Right kidney (tissue), 9 donors: Measurements from ENCODE around the gene ACVR1B.

Source experiments
- DNase-seq: peaks from one replicate; pipeline ENCODE4 v3.0.0-alpha.2; 2016
- long read RNA-seq, 8 donors: transcript quantifications; one replicate each; lab custom pipeline, GENCODE V29; 2026

The ACVR1B gene
- long read RNA-seq, donor 1, full-length matches to known transcripts: 13 of 47 reads
- long read RNA-seq, donor 1, partial matches to known transcripts: 34 of 47 reads
- long read RNA-seq, donor 1, other reads (novel, unspliced or antisense): 0 of 47 reads
- long read RNA-seq, donor 2, full-length matches to known transcripts: 10 of 10 reads
- long read RNA-seq, donor 2, partial matches to known transcripts: 0 of 10 reads
- long read RNA-seq, donor 2, other reads (novel, unspliced or antisense): 0 of 10 reads
- long read RNA-seq, donor 3, full-length matches to known transcripts: 8 of 8 reads
- long read RNA-seq, donor 3, partial matches to known transcripts: 0 of 8 reads
- long read RNA-seq, donor 3, other reads (novel, unspliced or antisense): 0 of 8 reads
- long read RNA-seq, donor 4, full-length matches to known transcripts: 7 of 7 reads
- long read RNA-seq, donor 4, partial matches to known transcripts: 0 of 7 reads
- long read RNA-seq, donor 4, other reads (novel, unspliced or antisense): 0 of 7 reads
- long read RNA-seq, donor 5, full-length matches to known transcripts: 22 of 22 reads
- long read RNA-seq, donor 5, partial matches to known transcripts: 0 of 22 reads
- long read RNA-seq, donor 5, other reads (novel, unspliced or antisense): 0 of 22 reads
- long read RNA-seq, donor 6, full-length matches to known transcripts: 17 of 17 reads
- long read RNA-seq, donor 6, partial matches to known transcripts: 0 of 17 reads
- long read RNA-seq, donor 6, other reads (novel, unspliced or antisense): 0 of 17 reads
- long read RNA-seq, donor 7, full-length matches to known transcripts: 12 of 12 reads
- long read RNA-seq, donor 7, partial matches to known transcripts: 0 of 12 reads
- long read RNA-seq, donor 7, other reads (novel, unspliced or antisense): 0 of 12 reads
- long read RNA-seq, donor 8, full-length matches to known transcripts: 13 of 13 reads
- long read RNA-seq, donor 8, partial matches to known transcripts: 0 of 13 reads
- long read RNA-seq, donor 8, other reads (novel, unspliced or antisense): 0 of 13 reads

DNA sequence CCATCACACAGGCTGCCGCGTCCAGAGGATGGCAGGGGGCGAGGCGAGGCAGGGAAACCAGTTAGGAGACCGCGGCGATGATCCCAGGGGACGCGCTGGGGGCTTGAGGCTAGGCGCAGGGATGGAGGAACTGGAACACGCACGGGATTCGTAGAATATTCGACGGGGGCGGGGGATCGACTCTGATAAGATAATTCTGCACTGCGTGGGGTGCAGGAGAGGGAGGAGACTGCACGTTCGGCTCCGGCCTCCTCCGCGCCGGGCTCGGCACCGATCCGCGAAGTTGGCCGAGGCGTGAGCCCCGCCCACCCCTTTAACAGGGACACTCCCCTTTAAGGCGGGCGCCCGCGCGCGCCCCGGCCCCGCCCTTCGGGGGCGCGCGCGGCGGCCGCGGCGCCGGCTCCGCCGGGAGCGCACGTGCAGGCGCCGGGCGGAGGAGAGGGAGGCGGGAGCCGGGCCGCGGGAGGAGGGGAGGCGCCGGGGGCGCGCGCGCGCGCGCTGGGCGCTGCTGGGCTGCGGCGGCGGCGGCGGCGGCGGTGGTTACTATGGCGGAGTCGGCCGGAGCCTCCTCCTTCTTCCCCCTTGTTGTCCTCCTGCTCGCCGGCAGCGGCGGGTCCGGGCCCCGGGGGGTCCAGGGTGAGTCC, at the start of gene ACVR1B:
Gene ACVR1B, plus strand, starts transcription at position 501 of the 644 bp plus-strand sequence. Its CDS starts 45 bp downstream, at position 546.
- peak; percentile 92 for DNase-seq

DNA sequence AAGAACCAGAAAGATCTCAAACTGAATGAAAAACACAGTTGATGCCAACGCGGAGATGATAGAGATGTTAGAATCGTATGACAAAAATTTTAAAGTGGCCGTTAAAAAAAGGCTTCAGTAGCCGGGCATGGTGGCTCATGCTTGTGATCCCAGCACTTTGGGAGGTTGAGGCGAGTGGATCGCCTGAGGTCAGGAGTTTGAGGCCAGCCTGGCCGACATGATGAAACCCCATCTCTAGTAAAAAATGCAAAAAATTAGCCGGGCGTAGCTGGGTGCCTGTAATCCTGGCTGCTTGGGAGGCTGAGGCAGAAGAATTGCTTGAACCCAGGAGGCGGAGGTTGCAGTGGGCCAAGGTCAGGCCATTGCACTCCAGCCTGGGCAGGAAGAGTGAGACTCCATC, 49.6 kb upstream of the ACVR1B start:
- DNase-seq: no peak

DNA sequence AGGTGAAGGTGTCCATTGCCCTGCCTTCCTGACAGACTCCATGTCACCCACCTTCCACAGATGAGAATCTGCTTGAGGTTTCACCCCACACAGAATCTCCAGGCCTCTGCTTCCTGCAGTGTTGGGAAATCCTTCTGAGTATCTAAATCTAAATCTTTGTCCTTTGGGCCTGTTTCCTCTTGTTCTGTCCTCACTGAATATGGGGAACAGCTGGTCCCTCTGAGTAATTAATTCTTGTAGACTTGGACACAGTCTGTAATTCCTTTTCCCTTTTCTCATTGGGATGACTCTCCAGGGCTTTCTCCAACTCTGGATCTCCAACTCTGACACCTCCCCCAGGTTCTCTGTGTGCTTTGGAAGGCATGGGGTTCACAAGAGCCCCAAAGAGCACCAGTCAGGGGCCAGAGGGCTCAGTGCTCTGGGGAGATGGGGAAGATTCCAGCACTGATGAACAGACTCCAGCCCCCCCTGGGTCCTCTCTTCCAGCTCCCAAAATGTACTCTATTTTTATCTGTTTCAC, 46.5 kb upstream of the ACVR1B start:
- DNase-seq: no peak

DNA sequence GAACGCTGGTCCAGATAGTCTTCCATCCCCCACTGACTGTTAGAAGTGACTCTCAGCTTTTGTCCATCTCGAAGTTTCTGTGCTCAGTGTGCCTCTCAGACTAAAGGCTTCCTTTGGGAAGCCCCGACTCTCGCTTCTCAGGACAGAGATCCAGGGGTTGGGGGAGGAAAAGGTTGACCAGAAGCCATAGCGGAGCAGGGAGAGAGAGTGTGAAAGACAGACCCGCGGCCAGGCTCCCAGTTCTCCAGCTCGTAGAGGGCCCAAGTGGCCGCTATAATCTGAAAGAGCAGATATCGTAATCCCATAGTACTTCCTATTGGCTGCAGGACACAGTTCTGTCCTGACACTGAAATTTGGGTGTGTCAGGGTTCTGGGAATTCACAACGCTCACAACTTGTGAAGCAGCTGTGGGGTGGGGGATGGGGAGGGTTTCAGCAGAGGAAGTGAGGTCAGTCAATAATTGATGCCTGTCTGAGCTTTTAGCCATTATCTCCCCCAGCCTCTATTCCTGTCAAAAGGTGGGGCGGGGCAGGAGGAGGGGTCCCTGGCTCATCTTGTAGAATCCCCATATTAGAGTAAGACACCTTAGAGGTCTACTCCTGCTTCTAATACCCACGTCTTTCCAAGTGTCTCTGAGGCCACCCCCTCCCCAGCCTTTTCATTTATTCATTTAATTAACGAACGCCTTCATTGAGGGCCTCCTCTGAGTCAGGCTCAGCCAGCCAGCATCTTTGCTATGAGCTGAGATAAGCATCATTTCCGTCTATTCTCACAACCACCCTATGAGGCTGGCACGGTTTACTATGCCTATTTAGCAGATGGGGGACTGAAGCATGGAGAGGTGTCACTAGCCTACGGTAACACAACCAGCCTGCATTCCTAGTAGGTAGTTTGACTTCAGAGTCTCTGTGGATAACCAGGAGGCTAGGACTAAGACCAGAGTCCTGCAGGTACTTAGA, 45.7 kb upstream of the ACVR1B start:
- DNase-seq: no peak

DNA sequence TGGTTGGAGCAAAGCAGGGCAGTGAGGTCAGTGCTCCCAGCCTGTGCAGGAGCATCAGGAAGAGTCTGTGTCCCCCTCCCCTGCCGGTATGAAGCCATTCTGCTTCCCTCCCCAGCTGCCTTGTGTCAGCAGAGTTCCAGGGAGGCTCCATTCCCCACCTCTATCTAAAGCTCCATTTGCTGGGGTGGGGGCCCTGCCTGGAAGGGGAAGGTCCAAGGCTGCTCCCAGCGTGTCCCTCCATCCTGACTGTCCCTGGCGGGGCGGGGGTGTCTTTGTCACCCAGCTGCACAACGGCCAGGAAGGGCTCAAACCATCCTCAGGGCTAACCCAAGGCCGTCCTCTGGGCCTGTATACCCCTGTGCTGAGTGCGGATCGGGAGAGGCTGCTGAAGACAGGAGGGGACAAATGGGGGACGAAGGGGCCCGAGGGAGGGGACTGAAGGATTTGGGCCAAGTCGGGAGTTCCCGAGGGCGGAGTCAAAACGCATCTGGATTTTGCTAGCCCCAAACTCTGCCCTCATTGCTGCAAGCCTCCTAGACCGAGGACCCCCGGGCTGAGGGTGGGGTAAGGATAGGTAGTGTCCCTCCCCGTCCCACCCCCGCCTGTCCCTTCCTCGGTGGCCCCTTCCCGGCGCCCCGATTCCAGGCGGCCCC, 44.9 kb upstream of the ACVR1B start:
- DNase-seq: no peak

DNA sequence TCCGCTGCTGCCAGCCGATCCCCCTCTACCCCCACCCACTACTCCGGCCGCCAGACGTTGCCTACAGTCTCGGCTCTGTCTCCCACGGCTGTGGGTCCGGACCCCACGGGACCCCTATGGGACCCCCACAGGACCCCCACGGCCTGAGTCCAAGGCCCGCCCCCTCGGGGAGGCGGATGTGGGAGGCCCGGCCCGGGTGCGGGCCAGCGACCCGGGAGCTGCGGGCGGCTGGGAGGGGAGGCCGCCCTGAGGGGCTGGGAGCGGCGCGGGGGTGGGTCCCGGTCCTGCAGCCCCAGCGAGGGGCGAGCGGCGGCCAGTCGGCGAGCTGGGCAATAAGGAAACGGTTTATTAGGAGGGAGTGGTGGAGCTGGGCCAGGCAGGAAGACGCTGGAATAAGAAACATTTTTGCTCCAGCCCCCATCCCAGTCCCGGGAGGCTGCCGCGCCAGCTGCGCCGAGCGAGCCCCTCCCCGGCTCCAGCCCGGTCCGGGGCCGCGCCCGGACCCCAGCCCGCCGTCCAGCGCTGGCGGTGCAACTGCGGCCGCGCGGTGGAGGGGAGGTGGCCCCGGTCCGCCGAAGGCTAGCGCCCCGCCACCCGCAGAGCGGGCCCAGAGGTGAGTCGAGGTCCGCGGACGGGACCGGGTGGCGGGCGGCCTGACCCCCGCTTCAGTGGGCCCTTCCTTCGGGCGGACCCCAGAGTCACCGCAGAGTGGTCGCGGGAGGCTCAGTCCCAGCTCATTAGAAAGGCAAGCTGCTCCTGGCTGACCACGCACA, 44.2 kb upstream of the ACVR1B start, which contains the start of gene ACVRL1:
Gene ACVRL1, plus strand, starts transcription at position 422 of the 773 bp plus-strand sequence. CDS start 4,971 bp downstream, outside the sequence.
- DNase-seq: peak; percentile 69

DNA sequence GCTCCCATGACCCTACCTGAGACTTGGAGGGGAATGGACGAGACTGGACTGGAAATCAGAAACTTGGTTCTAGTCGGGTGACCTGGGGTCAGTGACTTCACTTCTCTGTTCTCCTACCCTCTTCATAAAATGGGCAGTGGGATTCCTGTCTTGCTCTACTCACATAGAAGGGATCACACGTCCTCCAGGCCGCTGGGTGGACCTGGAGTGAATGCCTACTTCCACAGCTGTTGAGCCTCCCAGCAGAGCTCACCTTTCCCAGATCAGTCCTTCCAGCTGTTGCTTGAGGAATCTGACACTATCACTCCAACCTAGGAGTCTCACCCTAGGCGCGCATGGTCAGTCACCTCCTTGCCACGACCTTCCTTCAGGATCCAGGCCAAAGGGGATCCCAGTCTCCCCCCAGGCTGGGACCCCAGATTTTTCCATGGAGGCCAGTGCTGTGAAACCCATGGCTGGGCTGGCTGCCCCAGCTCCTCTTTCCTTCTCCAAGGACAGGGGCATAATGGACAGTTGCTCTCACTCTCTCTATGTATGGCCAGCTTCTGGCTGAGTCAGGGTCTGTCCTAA, 43.6 kb upstream of the ACVR1B start:
- no peak for DNase-seq

DNA sequence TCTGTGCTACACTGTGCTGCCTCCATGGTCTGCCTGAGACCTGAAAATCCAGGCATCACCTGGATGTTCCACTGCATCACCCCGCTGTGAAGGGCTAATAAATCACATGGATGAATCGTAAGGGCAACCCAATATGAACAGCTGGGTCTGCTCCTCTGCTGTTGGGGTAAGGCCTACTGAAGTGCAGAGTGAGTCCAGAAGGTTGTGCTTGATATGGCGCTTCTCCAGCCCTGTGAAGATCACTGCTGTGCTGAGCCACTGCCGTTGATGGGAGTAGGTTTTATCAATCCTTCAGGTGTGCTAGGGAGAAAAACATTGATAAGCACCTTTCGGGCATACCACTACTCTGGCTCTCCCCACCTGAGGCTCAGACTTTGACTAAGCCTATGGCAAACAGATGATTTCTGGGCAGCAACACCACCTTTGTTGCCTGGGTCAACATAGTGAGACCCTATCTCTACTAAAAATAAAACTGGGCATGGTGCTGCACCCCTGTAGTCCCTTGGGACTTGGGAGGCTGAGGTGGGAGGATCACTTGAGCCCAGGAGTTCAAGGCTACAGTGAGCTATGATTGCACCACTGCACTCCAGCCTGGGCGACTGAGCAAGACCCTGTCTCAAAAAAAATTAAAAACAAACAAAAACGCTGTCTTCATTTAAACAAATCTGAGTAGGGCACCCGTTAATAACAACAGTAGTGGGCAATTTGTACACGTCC, 42.5 kb upstream of the ACVR1B start:
- DNase-seq: no peak

DNA sequence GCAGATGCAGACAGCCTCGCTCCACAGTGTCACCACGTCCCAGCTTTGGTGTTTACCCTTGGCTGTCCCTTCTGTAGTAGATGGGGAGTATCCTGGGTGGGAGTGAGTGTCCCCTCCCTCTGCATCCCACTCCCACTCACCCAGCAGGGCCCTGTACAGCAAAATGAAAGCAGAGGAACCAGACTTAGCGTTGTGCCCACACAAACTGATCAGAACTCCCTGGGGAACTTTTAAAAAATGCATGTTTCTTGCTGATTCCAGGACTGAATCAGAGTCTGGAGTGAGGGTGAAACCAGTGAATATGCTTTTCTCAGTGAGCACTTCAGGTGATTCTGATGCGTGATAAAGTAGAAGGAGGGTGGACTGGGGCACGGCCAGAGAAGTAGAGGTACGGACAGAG, 41.3 kb upstream of the ACVR1B start:
- DNase-seq: no peak

DNA sequence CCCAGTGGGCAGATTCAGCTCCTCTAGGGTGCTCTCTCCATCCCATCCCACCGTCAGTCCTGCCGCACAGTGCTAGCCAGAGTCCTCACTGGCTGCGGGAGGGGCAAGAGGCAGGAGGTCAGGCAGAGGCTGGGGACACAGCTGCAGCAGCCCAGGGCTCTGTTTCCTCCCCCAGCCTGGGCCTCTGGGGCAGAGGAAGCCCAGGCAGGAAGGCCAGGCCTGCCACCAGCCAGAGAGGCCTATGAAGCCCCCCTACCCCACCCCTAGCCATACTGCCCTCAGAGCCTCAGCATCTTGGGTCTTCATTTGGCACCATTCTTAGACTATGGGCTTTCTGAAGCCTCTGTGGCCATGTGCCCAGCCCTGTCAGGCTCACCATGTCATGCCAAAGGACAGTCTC, 40.8 kb upstream of the ACVR1B start:
- DNase-seq: no peak

DNA sequence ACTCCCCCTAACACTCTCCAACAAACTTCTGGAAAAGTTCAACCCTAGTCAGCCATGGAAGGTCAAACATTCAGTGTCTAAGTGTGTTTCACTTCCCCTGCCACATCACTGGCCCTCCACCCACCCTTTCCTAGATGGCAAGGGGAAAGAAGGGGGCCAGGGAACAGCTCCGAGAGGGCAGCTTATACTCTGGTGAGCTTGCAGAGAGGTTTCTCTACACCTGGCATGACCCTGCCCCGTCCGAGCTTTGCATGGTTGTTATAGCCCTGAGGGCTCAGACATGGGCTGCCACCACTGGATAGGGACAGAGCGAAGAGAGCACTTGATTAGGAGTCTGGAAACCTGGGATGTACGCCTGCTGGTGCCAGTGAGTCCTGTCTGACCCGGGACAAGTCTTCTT, 40.2 kb upstream of the ACVR1B start:
- DNase-seq: no peak

DNA sequence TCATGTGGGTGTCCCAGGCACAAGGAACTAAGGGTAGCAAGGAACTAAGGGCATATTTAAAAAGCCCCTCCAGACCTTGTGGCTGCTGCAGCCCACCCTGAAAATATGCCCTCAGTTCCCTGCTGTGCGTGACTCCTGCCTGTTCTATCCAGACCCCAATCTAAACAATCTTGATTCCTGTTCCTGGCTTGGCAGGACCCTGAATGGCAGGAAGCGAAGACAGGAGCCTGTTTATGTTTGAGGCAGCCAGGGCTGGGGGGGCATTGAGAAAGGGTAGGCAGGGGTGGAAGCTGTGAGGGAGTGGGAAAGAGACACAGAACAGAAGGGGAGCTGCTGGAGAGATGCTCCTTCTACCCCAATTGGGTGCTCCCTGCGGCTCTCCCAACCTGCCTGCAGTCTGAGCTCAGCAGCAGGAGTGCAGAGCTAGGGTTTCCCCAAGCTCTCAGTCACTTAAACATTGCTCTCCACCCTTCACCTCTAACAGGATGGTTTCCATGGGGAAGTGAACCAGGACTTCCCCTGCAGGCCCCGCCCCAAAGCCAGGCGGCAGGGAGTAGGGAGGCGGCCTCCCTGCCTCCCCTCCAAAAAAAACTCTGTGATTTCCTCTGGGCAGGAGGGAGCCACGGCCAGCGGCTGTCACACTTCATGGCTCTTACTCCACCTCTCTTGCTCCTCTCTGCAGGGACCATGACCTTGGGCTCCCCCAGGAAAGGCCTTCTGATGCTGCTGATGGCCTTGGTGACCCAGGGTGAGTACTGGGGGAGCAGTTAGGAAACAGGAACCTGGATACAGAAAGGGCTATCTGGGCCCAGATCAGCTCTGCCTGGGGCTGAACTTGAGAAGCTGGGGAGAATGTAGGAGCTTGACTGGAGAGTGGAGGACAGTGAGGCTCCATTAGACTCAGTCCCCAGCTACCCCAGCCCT, 39.4 kb upstream of the ACVR1B start:
- no peak for DNase-seq

DNA sequence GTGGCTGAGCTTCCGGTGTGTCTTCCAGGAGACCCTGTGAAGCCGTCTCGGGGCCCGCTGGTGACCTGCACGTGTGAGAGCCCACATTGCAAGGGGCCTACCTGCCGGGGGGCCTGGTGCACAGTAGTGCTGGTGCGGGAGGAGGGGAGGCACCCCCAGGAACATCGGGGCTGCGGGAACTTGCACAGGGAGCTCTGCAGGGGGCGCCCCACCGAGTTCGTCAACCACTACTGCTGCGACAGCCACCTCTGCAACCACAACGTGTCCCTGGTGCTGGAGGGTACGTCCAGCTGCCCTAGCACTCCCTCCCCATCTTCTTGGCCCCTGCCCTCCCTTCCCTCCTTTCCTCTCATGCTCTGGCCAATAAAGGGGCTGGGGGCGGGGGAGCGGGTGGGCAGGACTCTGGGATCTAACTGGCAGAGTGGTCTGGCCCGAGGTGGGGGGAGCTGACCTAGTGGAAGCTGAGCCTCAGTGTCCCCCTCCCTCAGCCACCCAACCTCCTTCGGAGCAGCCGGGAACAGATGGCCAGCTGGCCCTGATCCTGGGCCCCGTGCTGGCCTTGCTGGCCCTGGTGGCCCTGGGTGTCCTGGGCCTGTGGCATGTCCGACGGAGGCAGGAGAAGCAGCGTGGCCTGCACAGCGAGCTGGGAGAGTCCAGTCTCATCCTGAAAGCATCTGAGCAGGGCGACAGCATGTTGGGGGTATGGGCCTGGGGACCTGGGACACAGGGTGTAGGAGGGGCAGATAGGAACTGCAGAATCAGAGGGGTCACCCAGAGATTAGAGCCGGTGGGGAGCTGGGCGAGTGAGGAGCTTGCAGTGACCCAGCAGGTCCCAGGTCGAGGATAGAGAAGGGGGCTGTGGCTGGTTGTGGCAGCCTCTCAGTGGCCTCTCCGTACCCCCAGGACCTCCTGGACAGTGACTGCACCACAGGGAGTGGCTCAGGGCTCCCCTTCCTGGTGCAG, 38.1 kb upstream of the ACVR1B start:
- no peak for DNase-seq

DNA sequence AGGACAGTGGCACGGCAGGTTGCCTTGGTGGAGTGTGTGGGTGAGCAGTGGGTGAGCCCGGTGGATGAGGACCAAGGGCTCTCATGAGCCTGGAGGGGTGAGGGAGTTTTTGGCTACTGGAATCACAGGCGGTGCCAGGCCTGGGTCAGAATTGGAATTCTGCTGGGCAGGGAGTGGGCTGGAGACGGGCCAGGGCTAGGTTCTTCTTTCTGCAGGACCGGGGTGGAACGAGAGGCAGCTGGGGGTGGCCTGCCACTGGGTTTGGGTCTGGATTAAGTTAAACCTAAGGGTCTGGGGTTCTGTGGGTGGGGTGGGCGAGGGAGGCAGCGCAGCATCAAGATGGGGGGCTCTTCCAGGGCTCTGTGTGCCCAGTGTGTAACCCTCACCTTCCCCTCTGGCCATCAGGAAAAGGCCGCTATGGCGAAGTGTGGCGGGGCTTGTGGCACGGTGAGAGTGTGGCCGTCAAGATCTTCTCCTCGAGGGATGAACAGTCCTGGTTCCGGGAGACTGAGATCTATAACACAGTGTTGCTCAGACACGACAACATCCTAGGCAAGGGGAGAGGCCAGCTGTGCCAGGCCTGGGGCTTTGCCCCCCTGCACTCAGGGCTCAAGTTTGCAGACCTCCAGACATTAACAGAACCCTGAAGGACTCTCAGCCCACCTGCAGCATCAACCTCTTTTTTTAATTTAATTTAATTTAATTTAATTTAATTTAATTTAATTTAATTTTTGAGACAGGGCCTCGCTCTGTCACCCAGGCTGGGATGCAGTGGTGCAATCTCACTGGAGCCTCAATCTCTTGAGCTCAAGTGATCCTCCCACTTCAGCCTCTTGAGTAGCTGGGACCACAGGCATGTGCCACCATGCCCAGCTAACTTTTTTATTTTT, 37.2 kb upstream of the ACVR1B start:
- DNase-seq: no peak

DNA sequence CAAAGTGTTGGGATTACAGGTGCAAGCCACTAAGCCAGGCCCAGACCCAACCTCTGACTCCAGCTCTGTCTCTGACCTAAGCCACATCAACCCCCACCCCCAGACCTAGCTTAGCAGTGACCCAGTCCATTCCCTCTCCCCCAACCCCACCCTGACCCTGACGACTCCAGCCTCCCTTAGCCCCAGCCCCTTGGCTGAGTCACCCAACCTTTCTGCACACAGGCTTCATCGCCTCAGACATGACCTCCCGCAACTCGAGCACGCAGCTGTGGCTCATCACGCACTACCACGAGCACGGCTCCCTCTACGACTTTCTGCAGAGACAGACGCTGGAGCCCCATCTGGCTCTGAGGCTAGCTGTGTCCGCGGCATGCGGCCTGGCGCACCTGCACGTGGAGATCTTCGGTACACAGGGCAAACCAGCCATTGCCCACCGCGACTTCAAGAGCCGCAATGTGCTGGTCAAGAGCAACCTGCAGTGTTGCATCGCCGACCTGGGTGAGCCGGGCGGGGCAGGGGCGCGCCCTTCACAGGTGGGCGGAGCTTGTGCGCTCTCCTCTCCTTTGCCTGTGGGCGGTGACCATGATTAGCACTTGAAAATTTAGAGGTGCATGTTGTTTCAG, 36.4 kb upstream of the ACVR1B start:
- no peak for DNase-seq
